Measurements from ENCODE around the gene CDH3.

- no peak for TF ChIP-seq POLR2A (IDR thresholded peaks at IDR 0.05; ENCODE audit: low read length)
- no peak for TF ChIP-seq GATA1 (IDR thresholded peaks at IDR 0.05; ENCODE audit: low read depth, low read length)
Measured at GRCh38 chr16:68739964-68740627, 95.0 kb downstream of the CDH3 start.
